GM03348 (cell line): ENCODE results near the gene SORCS1.

Experiments
- DNase-seq: peaks from one replicate; pipeline ENCODE4 v3.0.0; 2012; ENCODE audit warnings: low spot score

SORCS1 gene

GRCh38 chr10:106734220-106734619, 430.3 kb downstream of the SORCS1 start:
- no peak for DNase-seq

GRCh38 chr10:106728232-106728631, 436.3 kb downstream of the SORCS1 start:
- no peak for DNase-seq

- no peak for DNase-seq
These were observed 437.3 kb downstream of the SORCS1 start for GRCh38 chr10:106727170-106727569.

GRCh38 chr10:106722524-106722923, 442.0 kb downstream of the SORCS1 start:
- DNase-seq: no peak

- no peak for DNase-seq
These were observed 443.8 kb downstream of the SORCS1 start for GRCh38 chr10:106720683-106721082.

- no peak for DNase-seq
These were observed 448.1 kb downstream of the SORCS1 start for GRCh38 chr10:106716381-106716780.

- DNase-seq: no peak
These were observed 449.6 kb downstream of the SORCS1 start for GRCh38 chr10:106714734-106715555.

GRCh38 chr10:106713846-106714245, 450.7 kb downstream of the SORCS1 start:
- no peak for DNase-seq

- DNase-seq: no peak
These were observed 451.5 kb downstream of the SORCS1 start for GRCh38 chr10:106712988-106713387.

- DNase-seq: peak; percentile 22
These were observed 453.1 kb downstream of the SORCS1 start for GRCh38 chr10:106711313-106711906.

GRCh38 chr10:106708506-106708905, 456.0 kb downstream of the SORCS1 start:
- no peak for DNase-seq

GRCh38 chr10:106707657-106708056, 456.8 kb downstream of the SORCS1 start:
- no peak for DNase-seq

- DNase-seq: no peak
These were observed 458.4 kb downstream of the SORCS1 start for GRCh38 chr10:106706127-106706526.

GRCh38 chr10:106705681-106706100, 458.8 kb downstream of the SORCS1 start:
- DNase-seq: peak; percentile 67

GRCh38 chr10:106696239-106696638, 468.3 kb downstream of the SORCS1 start:
- no peak for DNase-seq

- no peak for DNase-seq
These were observed 469.8 kb downstream of the SORCS1 start for GRCh38 chr10:106694696-106695095.

GRCh38 chr10:106682175-106682574, 482.3 kb downstream of the SORCS1 start:
- DNase-seq: no peak

- no peak for DNase-seq
These were observed 484.4 kb downstream of the SORCS1 start for GRCh38 chr10:106680061-106680460.

GRCh38 chr10:106679314-106679713, 485.2 kb downstream of the SORCS1 start:
- no peak for DNase-seq

- DNase-seq: no peak
These were observed 491.9 kb downstream of the SORCS1 start for GRCh38 chr10:106672517-106673175.

GRCh38 chr10:106661767-106662140, 502.8 kb downstream of the SORCS1 start:
- no peak for DNase-seq

GRCh38 chr10:106661133-106661766, 503.3 kb downstream of the SORCS1 start:
- no peak for DNase-seq

- DNase-seq: no peak
These were observed 504.0 kb downstream of the SORCS1 start for GRCh38 chr10:106660550-106660949.
